DLD1 (cell line): Measurements from ENCODE around the gene PGM3.

ENCODE experiments used
- in situ Hi-C: cut with HindIII; loops from 2 replicates; pipeline ENCODE4 v1.10.0; 2017; ENCODE audit warnings: low sequenced_read_pairs

Gene PGM3

GRCh38 chr6:83124553-83124952 is 68.5 kb downstream of the PGM3 start:
- in situ Hi-C loops = no loop called here

- in situ Hi-C loops = no loop called here
Observed at GRCh38 chr6:83119742-83120300, 73.2 kb downstream of the PGM3 start.

DNA sequence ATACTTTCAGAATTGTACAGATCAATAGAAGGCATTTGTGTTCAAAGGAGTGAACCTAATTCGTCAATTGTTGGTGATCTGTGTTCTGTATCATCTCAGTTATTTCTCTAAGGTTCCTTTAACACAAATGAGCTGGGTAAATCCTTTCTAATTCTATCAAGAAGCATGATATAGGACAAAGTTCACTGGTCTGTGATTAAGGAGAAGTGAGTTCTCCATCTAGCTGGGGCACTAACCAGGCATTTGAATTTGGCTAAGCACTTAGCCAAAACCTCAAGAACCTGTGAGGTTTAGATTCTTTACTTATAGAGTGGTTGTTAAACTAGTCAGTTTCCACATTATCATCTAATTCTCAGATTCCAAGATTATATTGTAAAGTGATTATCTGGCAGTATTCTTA is 75.3 kb downstream of the PGM3 start:
- in situ Hi-C loops = no loop called here
